Activated T-cell treated with anti-CD3 and anti-CD28 coated beads, Interleukin-2, amount 50 U/mL, for 72 hours (primary cell): Measurements from ENCODE around the gene CYP24A1. TPM values are rescaled to one million over a fixed set of nuclear protein-coding genes. Genes with fewer than 3 reads are reported as not detected.

Experiments
- ATAC-seq, 2 donors: fragments of 150-1000 bp; cut with Tn5 transposase; replicated peaks in 1 of 2; 2 replicates each; pipeline ENCODE4 v1.10.0; 2021; ENCODE audit warnings: moderate library complexity in 2 of 2, mild to moderate bottlenecking in 1 of 2
- DNase-seq, 2 donors: peaks; one replicate each; pipeline ENCODE4 v3.0.0; 2021 to 2022; ENCODE audit warnings: mixed read lengths in 1 of 2
- H3K27ac Mint-ChIP-seq: one replicate; pipeline ENCODE4 v1.8.0; 2022; ENCODE audit warnings: mild to moderate bottlenecking, moderate library complexity, mixed read lengths
- H3K27me3 Mint-ChIP-seq: one replicate; pipeline ENCODE4 v1.8.0; 2022; ENCODE audit warnings: low read depth, mixed read lengths
- H3K36me3 Mint-ChIP-seq, 2 donors: one replicate each; pipeline ENCODE4 v1.8.0; 2022; ENCODE audit warnings: mixed read lengths in 2 of 2, mild to moderate bottlenecking in 1 of 2; ENCODE audit not compliant: insufficient read depth in 2 of 2
- H3K4me1 Mint-ChIP-seq: one replicate; pipeline ENCODE4 v1.8.0; 2022; ENCODE audit warnings: low read depth, mixed read lengths
- H3K4me3 Mint-ChIP-seq, 2 donors: one replicate each; pipeline ENCODE4 v1.8.0; 2022; ENCODE audit warnings: mild to moderate bottlenecking in 2 of 2, mixed read lengths in 2 of 2, moderate library complexity in 2 of 2
- H3K9me3 Mint-ChIP-seq, 2 donors: one replicate each; pipeline ENCODE4 v1.8.0; 2022; ENCODE audit warnings: mixed read lengths in 2 of 2
- total RNA-seq, 2 donors: library from RNA; stranded (reverse); gene quantifications; one replicate each; pipeline ENCODE4 v1.2.3, GENCODE V29; 2022

The CYP24A1 gene
- total RNA-seq, 2 donors from 2014 or later: not detected

DNA sequence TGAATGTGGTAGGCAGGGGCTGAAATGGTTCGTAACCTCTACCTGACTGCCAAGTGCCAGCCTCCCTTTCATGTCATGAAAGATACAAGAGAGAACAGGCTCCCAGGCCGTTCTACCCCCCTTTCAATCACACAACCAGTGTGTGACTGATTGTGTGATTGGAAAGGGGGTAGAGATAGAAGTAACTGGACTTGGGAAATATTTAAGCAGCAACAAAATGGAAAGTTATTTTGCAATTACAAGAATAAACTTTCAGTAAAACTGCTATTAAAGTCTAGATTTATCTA, 20.8 kb downstream of the CYP24A1 start:
- no peak for ATAC-seq
- Mint-ChIP-seq H3K9me3 (no peaks in the 10 kb centered on the region), H3K4me1 (no peaks in the 10 kb centered on the region), H3K36me3 (no peaks in the 10 kb centered on the region), H3K4me3 (no peak overlapping the region), H3K27me3 (peaks cover under 1% of the 10 kb centered on the region), H3K27ac (no peak overlapping the region)
- DNase-seq: no peak

DNA sequence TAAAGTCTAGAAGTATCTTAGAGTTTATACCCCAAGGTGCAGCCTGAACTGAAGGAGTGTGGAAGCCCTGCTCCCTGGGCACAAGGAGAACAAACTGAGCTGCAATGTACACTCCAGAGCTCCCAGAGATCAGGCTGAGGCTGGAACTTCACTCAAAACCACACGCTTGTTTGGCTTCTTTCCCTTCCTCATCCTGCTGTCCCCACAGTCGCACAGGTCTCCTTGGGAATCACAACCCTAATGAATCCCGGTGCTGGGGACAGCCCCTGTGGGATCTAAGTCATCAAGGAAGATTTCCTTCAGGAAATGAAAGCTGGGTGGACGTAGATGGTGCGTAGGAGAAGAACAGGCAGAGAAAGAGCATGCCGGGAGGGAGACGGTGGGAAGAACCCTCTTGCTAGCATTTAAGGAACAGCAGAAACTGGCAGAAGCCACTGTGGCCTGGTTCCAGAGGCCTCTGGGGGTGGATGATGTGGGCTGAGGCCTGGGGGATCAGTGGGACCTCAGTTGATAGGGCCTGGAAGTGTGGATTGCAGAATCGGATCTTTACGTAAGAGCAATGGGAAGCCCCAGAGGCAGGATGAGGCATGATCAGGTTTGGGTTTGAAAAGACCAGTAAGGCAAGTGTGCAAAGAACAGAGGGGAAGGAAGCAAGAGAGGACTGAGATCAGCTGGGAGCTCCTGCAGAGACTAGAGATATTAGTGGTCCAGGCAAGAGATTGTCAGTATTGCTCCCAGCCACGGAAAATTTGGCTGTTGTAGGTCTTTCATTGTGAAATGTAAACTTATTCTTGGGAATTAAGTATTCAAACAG, 21.4 kb downstream of the CYP24A1 start:
- ATAC-seq (no peak), DNase-seq (no peak)
- Mint-ChIP-seq H3K4me3 (no peak overlapping the region), H3K9me3 (no peaks in the 10 kb centered on the region), H3K36me3 (no peaks in the 10 kb centered on the region), H3K27ac (no peak overlapping the region), H3K4me1 (no peaks in the 10 kb centered on the region), H3K27me3 (no peaks in the 10 kb centered on the region)

DNA sequence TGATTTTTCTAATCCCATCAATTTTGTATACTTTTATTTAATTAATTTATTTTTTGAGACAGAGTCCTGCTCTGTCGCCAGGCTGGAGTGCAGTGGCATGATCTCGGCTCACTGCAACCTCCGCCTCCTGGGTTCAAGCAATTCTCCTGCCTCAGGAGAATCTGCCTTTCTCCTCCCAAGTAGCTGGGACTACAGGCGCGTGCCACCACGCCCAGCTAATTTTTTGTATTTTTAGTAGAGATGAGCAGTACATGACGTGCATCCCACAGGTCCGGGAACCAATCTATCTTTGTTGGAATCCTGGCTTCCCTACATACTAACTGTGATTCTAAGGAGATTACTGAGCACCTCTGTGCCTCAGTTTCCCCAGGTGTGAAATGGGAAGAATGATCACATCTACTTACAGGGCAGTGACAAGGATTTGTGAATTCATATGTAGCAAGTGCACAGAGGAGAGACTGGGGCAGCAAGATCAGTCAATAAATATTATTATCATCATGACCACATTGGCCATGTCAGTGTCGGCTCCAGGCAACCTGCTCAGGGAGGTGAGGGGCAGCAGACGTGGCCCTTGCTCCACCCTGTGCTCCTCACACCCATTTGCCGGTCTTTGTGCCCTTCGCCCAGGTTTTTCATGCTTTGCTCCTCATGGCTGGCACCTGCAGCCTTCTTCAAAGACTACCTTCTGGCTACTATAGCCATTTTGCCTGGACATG, 22.1 kb downstream of the CYP24A1 start:
- no peaks in the 10 kb centered on the region for H3K36me3 Mint-ChIP-seq
- DNase-seq (no peak), ATAC-seq (no peak)
- H3K27me3 Mint-ChIP-seq: no peaks in the 10 kb centered on the region
- H3K27ac Mint-ChIP-seq: no peak overlapping the region
- no peaks in the 10 kb centered on the region for H3K4me1 Mint-ChIP-seq
- H3K4me3 Mint-ChIP-seq: no peak overlapping the region
- H3K9me3 Mint-ChIP-seq: no peaks in the 10 kb centered on the region

DNA sequence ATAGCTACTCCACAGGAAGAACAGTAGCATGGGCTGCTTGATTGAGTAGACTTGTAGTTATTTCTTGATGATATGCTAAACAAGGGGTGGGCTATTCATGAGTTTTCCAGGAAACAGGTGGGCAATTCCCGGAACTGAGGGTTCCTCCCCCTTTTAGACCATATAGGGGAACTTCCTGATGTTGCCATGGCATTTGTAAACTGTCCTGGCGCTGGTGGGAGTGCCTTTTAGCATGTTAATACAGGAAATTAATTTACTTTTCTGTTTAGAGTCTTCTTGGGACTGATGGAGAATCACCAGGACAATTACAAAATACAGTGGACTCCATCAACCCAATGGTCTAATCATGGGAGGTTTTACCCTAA, 22.7 kb downstream of the CYP24A1 start:
- H3K27me3 Mint-ChIP-seq: no peaks in the 10 kb centered on the region
- H3K4me3 Mint-ChIP-seq: no peak overlapping the region
- DNase-seq (no peak), ATAC-seq (no peak)
- H3K36me3 Mint-ChIP-seq: no peaks in the 10 kb centered on the region
- no peak overlapping the region for H3K27ac Mint-ChIP-seq
- no peaks in the 10 kb centered on the region for H3K9me3 Mint-ChIP-seq
- H3K4me1 Mint-ChIP-seq: no peaks in the 10 kb centered on the region

DNA sequence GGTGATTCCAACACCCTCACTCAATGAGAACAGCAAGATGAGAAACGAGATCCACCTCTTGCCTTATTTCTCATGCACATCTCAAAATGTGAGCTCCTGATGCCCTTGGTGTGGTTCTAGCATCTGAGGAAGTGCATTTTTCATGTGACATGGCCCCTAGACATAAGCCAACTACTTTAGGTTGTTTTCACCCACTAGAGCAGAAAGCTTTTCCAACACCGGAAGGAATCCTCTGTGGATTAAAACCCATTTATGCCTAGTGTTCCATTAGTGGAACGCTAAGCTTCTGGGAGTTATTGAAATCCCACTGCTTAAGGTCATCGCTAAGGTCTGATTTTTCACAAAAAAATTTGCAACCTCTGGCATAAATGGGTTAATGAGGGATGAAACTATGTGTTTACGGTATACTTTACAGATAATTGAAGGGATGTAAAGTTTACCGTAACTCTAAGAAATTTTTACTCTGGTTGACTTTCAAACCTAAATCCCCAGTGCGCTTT, 24.0 kb downstream of the CYP24A1 start:
- no peaks in the 10 kb centered on the region for H3K27me3 Mint-ChIP-seq
- no peak for ATAC-seq
- no peak overlapping the region for H3K27ac Mint-ChIP-seq
- no peaks in the 10 kb centered on the region for H3K4me1 Mint-ChIP-seq
- no peak for DNase-seq
- H3K4me3 Mint-ChIP-seq: no peak overlapping the region
- H3K36me3 Mint-ChIP-seq: no peaks in the 10 kb centered on the region
- no peaks in the 10 kb centered on the region for H3K9me3 Mint-ChIP-seq

DNA sequence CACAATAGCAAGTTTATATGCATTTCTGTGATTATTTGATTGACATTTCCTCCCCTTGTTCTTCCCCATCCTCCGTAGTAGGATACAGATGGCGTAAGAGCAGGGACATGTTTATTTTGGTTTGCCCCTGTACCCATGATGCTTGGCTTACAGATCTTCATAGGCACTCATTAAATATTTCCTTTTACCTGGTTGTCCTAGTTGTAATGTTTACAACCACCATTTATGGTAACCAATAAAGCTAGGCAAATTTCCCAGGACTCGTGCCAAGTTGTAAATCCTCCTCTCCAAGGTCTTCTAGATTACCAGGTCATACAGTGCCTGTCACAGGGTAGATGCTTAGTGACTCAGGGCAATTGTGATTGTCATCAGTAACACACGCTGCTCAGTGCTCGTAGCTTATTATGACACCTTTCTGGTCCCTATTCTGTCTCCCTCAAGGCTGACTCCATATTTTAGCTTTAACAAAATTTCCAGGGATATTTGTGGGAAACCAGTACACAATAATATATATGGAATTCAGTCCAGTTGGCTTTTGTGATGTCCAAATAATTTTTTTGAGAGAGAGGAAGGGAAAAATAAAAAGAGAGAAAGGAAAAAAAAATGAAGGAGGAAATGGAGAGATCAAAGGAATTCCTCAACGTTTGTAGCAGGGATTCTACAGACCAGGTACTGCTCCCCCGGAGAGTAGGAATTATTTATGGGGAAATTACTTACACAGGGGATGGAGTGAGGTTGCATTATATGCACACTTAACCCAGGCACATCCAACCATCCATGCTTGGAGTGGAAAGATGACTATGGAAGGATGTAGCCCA, 24.6 kb downstream of the CYP24A1 start:
- no peak for ATAC-seq
- no peaks in the 10 kb centered on the region for H3K9me3 Mint-ChIP-seq
- H3K36me3 Mint-ChIP-seq: no peaks in the 10 kb centered on the region
- no peaks in the 10 kb centered on the region for H3K4me1 Mint-ChIP-seq
- no peak for DNase-seq
- H3K4me3 Mint-ChIP-seq: no peak overlapping the region
- no peak overlapping the region for H3K27ac Mint-ChIP-seq
- no peaks in the 10 kb centered on the region for H3K27me3 Mint-ChIP-seq

DNA sequence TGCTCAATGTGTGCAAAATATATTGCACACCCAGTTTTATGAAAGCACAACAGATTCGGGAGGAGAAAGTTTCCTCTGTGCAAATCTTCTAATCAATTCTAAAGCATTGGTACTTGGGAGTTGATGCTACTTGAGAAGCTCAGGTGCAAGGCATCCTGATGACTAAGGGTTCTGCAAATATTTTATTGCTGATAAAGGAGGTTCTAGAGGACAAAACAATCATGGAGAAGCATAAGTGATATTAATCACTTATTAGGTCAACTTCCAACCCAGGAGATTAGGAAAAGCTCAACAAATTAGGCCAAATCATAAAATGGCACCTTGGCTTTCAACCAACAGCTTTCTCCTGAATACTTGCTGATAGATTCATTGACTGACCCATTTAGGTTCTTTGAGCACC, 27.1 kb downstream of the CYP24A1 start:
- no peak for ATAC-seq
- Mint-ChIP-seq H3K9me3 (no peaks in the 10 kb centered on the region), H3K36me3 (no peaks in the 10 kb centered on the region), H3K4me3 (no peak overlapping the region), H3K27ac (no peak overlapping the region), H3K4me1 (no peaks in the 10 kb centered on the region), H3K27me3 (no peaks in the 10 kb centered on the region)
- DNase-seq: no peak

DNA sequence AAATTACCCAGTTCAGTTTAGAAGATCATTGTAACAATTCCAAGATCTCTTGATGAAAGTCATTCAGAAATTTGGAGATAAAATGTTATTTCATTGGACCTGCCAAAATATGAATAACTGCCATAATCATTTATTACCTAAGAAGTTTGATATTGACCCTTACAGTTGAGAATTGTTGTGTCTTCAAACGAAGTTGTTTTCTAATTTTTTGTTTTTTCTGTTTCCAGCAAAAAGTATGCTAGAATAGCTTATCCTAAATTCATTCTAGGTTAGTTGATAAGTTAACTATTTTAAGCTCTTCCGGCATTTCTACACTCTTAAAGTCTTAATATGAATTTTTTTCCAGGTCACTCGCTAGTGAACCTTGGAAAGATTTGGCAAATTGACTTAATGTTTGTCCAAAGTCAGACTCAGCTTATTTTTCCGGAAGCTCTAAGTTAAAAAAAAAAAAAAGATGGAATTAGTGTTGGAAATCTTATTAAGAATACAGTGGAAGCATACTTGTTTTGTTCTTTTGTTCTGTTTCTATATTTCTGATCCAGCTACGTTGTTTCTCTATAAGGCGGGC, 28.9 kb downstream of the CYP24A1 start:
- Mint-ChIP-seq H3K4me1 (no peaks in the 10 kb centered on the region), H3K9me3 (no peaks in the 10 kb centered on the region), H3K36me3 (no peaks in the 10 kb centered on the region), H3K4me3 (no peak overlapping the region), H3K27me3 (no peaks in the 10 kb centered on the region), H3K27ac (no peak overlapping the region)
- ATAC-seq: no peak
- no peak for DNase-seq

DNA sequence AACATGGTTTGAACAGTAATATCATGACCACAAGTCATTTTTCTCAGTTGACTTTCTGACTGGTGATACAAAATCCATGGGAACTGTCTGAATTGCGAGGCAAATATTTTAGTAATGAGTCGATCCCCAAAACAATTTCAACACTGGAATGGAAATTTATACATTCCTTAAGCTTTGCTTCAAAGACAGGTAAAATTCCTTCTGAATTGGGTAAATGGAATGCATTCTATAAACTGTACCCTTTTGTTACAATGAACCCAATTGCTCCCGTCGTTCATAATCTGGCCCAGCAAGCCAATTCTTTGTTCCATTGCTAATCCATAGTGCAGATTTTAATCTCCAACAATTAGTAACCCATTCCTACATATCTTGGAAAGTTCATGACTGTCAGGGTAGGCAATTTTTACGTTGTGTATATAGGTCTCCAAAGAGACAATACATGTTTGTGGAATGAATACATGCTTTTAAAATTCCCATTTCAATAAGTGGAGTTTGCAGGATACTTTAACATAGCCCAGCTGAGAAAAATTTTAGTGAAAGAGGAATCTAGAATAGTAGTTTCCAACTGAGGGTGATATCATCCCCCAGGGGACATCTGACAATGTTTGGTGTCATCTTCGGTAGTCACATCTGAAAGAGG, 32.7 kb downstream of the CYP24A1 start:
- no peak for ATAC-seq
- Mint-ChIP-seq H3K36me3 (no peaks in the 10 kb centered on the region), H3K4me1 (no peaks in the 10 kb centered on the region), H3K9me3 (no peaks in the 10 kb centered on the region), H3K4me3 (no peak overlapping the region), H3K27ac (no peak overlapping the region), H3K27me3 (no peaks in the 10 kb centered on the region)
- DNase-seq: no peak

DNA sequence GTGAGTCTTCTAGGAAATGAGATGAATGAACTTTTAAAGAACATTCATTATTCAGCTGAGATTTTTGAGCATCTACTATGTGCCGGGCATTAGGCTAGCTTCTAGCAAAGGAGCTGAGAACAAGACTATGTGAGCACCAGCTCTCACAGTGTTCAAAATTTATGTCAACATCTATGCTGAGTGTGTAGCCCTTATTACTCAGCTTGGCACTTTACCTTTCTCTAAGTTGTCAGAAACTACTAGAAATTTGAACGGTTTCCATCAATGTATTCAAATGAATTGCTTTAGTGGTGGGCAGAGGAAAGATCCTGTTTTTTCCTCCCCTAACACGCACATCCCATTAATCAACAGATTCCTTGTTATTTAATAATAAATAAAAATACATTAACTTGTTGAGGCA, 33.3 kb downstream of the CYP24A1 start:
- H3K36me3 Mint-ChIP-seq: no peaks in the 10 kb centered on the region
- no peaks in the 10 kb centered on the region for H3K4me1 Mint-ChIP-seq
- H3K9me3 Mint-ChIP-seq: no peaks in the 10 kb centered on the region
- DNase-seq (no peak), ATAC-seq (no peak)
- no peaks in the 10 kb centered on the region for H3K27me3 Mint-ChIP-seq
- no peak overlapping the region for H3K4me3 Mint-ChIP-seq
- no peak overlapping the region for H3K27ac Mint-ChIP-seq

DNA sequence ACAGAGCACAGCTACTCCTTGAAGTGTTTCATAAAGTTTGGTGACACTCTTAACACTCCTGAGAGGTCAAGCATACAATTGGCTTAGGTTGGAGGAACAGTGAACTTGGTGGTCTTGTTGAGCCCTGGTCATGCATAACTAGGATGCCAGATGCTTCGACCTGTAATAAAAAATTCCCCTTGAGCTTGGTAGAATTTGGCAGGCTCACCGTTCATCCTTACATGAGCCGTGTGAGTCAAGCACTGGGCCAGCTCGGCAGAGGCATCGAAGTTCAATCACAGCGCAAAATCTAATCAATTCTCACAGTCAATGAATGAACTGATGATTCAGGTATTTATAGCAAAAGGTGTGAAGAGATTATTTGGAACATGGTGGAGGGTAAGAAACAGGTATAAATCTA, 33.7 kb downstream of the CYP24A1 start:
- DNase-seq: no peak
- no peak overlapping the region for H3K27ac Mint-ChIP-seq
- no peak for ATAC-seq
- H3K27me3 Mint-ChIP-seq: no peaks in the 10 kb centered on the region
- no peaks in the 10 kb centered on the region for H3K4me1 Mint-ChIP-seq
- no peaks in the 10 kb centered on the region for H3K36me3 Mint-ChIP-seq
- no peak overlapping the region for H3K4me3 Mint-ChIP-seq
- no peaks in the 10 kb centered on the region for H3K9me3 Mint-ChIP-seq

DNA sequence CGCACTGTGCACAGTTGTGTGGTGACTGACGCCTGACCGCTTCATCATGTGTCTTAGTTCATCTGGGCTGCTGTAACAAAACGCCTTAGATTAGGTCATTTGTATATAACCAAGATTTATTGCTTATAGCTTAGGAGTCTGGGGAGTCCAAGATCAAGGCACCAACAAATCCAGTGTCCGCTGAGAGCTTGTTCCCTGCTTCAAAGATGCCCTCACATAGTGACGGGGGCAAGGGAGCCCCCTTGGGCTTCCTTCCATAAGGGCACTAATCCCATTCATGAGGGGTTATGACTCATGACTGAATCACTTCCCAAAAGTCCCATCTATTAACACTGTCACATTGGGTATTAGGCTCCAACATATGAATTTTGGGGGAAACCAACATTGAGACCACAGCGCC, 34.6 kb downstream of the CYP24A1 start:
- Mint-ChIP-seq H3K9me3 (no peaks in the 10 kb centered on the region), H3K4me3 (no peak overlapping the region), H3K4me1 (no peaks in the 10 kb centered on the region), H3K36me3 (no peaks in the 10 kb centered on the region), H3K27me3 (no peaks in the 10 kb centered on the region), H3K27ac (no peak overlapping the region)
- DNase-seq (no peak), ATAC-seq (no peak)

DNA sequence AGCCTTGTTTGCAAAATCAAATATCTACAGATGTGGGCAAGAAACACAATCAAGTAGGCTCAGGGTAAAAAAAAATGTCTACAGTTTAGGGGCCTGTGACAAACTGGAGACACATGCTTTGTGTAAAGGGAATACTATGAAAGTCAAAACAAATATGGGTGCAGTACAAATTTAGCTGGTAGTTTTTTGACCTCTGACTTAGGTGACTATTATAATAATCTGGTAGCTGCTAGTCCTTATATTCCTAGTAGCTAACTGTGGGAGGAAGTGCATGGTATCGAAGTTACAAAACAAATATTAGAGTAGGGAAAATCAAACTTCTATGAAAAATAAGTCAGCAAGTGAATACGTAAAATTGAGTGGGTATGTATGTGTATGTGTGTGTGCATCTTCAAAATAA, 35.4 kb downstream of the CYP24A1 start:
- DNase-seq (no peak), ATAC-seq (no peak)
- H3K27ac Mint-ChIP-seq: no peak overlapping the region
- H3K9me3 Mint-ChIP-seq: no peaks in the 10 kb centered on the region
- no peaks in the 10 kb centered on the region for H3K4me1 Mint-ChIP-seq
- H3K27me3 Mint-ChIP-seq: no peaks in the 10 kb centered on the region
- no peak overlapping the region for H3K4me3 Mint-ChIP-seq
- no peaks in the 10 kb centered on the region for H3K36me3 Mint-ChIP-seq
